DND-41 (cell line): ENCODE measurements around the gene TTC23.

Source experiments
- ATAC-seq: fragments of 200-7000 bp; cut with Tn5 transposase; 3 replicates; pipeline ENCODE4 v1.9.1; 2021; ENCODE audit warnings: low read depth; ENCODE audit not compliant: insufficient read depth
- DNase-seq: peaks from one replicate; pipeline ENCODE4 v3.0.0-alpha.2; 2020
- H2AFZ ChIP-seq: 2 replicates; pipeline ENCODE4 v1.6.0; 2012; ENCODE audit warnings: low read depth, low read length
- H3K27ac ChIP-seq: 2 replicates; pipeline ENCODE4 v1.5.1; 2012; ENCODE audit warnings: low read length, inconsistent platforms
- H3K27me3 ChIP-seq: fragments of 200-600 bp; sonication (generic); 2 replicates; pipeline ENCODE4 v1.6.0; 2012; ENCODE audit warnings: low read length, mild to moderate bottlenecking, inconsistent platforms; ENCODE audit not compliant: insufficient read depth, poor library complexity
- H3K36me3 ChIP-seq: 2 replicates; pipeline ENCODE4 v1.5.1; 2012; ENCODE audit warnings: low read length, inconsistent platforms; ENCODE audit not compliant: insufficient read depth
- H3K4me1 ChIP-seq: 2 replicates; pipeline ENCODE4 v1.5.1; 2012; ENCODE audit warnings: mild to moderate bottlenecking, low read length; ENCODE audit not compliant: insufficient read depth
- H3K4me2 ChIP-seq: 2 replicates; pipeline ENCODE4 v1.6.0; 2012; ENCODE audit warnings: mild to moderate bottlenecking, moderate library complexity, low read length, inconsistent platforms; ENCODE audit not compliant: insufficient read depth
- H3K4me3 ChIP-seq, 2 experiments: fragments of 200-600 bp in 1 of 2; shearing (Covaris generic) in 1 of 2; 2 replicates each; pipeline ENCODE4 v1.5.1; 2012 to 2016; ENCODE audit warnings: inconsistent platforms in 2 of 2, low read length in 2 of 2, mild to moderate bottlenecking in 2 of 2, low read depth in 1 of 2, moderate library complexity in 1 of 2
- H3K79me2 ChIP-seq: 2 replicates; pipeline ENCODE4 v1.6.0; 2012; ENCODE audit warnings: low read length, inconsistent platforms; ENCODE audit not compliant: insufficient read depth
- H3K9ac ChIP-seq: 2 replicates; pipeline ENCODE4 v1.6.0; 2012; ENCODE audit warnings: low read depth, mild to moderate bottlenecking, inconsistent platforms, low read length, moderate library complexity
- H3K9me3 ChIP-seq: 2 replicates; pipeline ENCODE4 v1.5.1; 2012; ENCODE audit warnings: low read length, moderate library complexity, mild to moderate bottlenecking, inconsistent platforms; ENCODE audit not compliant: insufficient read depth, severe bottlenecking
- H4K20me1 ChIP-seq: 2 replicates; pipeline ENCODE4 v1.6.0; 2012; ENCODE audit warnings: low read length; ENCODE audit not compliant: insufficient read depth
- CTCF ChIP-seq: IDR thresholded peaks from 2 replicates; pipeline ENCODE4 v1.5.1; 2012; ENCODE audit warnings: borderline replicate concordance, low read length, moderate library complexity, mild to moderate bottlenecking; ENCODE audit not compliant: poor library complexity, severe bottlenecking; ENCODE audit errors: extremely low read depth
- EZH2 ChIP-seq: IDR thresholded peaks from 3 replicates; pipeline ENCODE4 v1.6.1; 2012; ENCODE audit warnings: borderline replicate concordance, low read depth, mild to moderate bottlenecking, moderate library complexity, low read length, inconsistent platforms; ENCODE audit not compliant: severe bottlenecking

Gene TTC23

GRCh38 chr15:99181545-99181971, 67.8 kb downstream of the TTC23 start:
- Histone ChIP-seq H3K4me1 (no peaks in the 10 kb centered on the region), H3K79me2 (no peaks in the 10 kb centered on the region), H3K4me3 (no peak overlapping the region), H3K27ac (no peak overlapping the region), H3K9me3 (no peaks in the 10 kb centered on the region), H3K27me3 (no peaks in the 10 kb centered on the region), H3K36me3 (no peaks in the 10 kb centered on the region; the same call in 1 of the 2 replicates), H4K20me1 (no peaks in the 10 kb centered on the region), H3K9ac (no peak overlapping the region), H2AFZ (no peak overlapping the region), H3K4me2 (no peak overlapping the region)
- no peak for TF ChIP-seq CTCF
- no peak for ATAC-seq
- DNase-seq = no peak

GRCh38 chr15:99180964-99181306, 68.4 kb downstream of the TTC23 start:
- Histone ChIP-seq H3K27ac (no peak overlapping the region), H4K20me1 (no peaks in the 10 kb centered on the region), H3K9ac (no peak overlapping the region), H3K9me3 (no peaks in the 10 kb centered on the region), H3K4me2 (no peak overlapping the region), H3K4me3 (no peak overlapping the region), H3K27me3 (no peaks in the 10 kb centered on the region), H3K36me3 (no peaks in the 10 kb centered on the region; the same call in 1 of the 2 replicates), H3K4me1 (no peaks in the 10 kb centered on the region), H2AFZ (no peak overlapping the region), H3K79me2 (no peaks in the 10 kb centered on the region)
- ATAC-seq (no peak), DNase-seq (no peak)
- TF ChIP-seq CTCF (no peak), EZH2 (no peak)

GRCh38 chr15:99180086-99180963, 69.1 kb downstream of the TTC23 start:
- H3K9me3 ChIP-seq = no peaks in the 10 kb centered on the region
- no peaks in the 10 kb centered on the region for H3K27me3 ChIP-seq
- H3K4me2 ChIP-seq = no peak overlapping the region
- no peaks in the 10 kb centered on the region; the same call in 1 of the 2 replicates for H3K36me3 ChIP-seq
- no peaks in the 10 kb centered on the region for H3K79me2 ChIP-seq
- ATAC-seq (no peak), DNase-seq (no peak)
- no peak overlapping the region for H3K27ac ChIP-seq
- no peaks in the 10 kb centered on the region for H3K4me1 ChIP-seq
- H4K20me1 ChIP-seq = no peaks in the 10 kb centered on the region
- H2AFZ ChIP-seq = no peak overlapping the region
- H3K4me3 ChIP-seq = no peak overlapping the region
- H3K9ac ChIP-seq = no peak overlapping the region
- TF ChIP-seq EZH2 (no peak), CTCF (no peak)

- Histone ChIP-seq H3K9ac (no peak overlapping the region), H3K27ac (no peak overlapping the region), H3K4me3 (no peak overlapping the region), H4K20me1 (no peaks in the 10 kb centered on the region), H3K4me2 (no peak overlapping the region), H3K9me3 (no peaks in the 10 kb centered on the region), H3K36me3 (peaks cover 18% of the 10 kb centered on the region; the same call in 1 of the 2 replicates), H2AFZ (no peak overlapping the region), H3K4me1 (no peaks in the 10 kb centered on the region), H3K27me3 (no peaks in the 10 kb centered on the region), H3K79me2 (no peaks in the 10 kb centered on the region)
- TF ChIP-seq CTCF (no peak), EZH2 (no peak)
- DNase-seq = no peak
- ATAC-seq = no peak
Measured at GRCh38 chr15:99177679-99178078, 71.7 kb downstream of the TTC23 start.
